IMR-90 (cell line): ENCODE data around the gene CRYBA2. TPM values are rescaled to one million over a fixed set of nuclear protein-coding genes. Genes with fewer than 3 reads are reported as not detected.

Experiments
- ATAC-seq: fragments of 200-7000 bp; cut with Tn5 transposase; 2 replicates; pipeline ENCODE4 v1.9.1; 2020; ENCODE audit warnings: low read depth, mild to moderate bottlenecking, moderate library complexity
- BruUV-seq: library from RNA; stranded (reverse); fragments of 400-500 nt; replicated peaks from 2 replicates; lab custom pipeline; 2021; lab: Mats Ljungman, UMichigan
- CTCF ChIA-PET: fragments of 300-600 bp; formaldehyde crosslinking; extraction: SDS; loops from one replicate; lab custom pipeline; 2021; ENCODE audit warnings: antibody characterized with exemption; lab: Yijun Ruan, JAX
- POLR2A ChIA-PET: fragments of 300-600 bp; sonication (Branson Sonifier 250); formaldehyde crosslinking; loops from one replicate; lab custom pipeline; 2022; ENCODE audit warnings: antibody characterized with exemption; ENCODE audit not compliant: unreplicated experiment; lab: Charles Lee
- DNase-seq: peaks from one replicate; pipeline ENCODE4 v3.0.0; 2013
- H2AFZ ChIP-seq: replicated peaks from 2 replicates; pipeline ENCODE3; 2013; ENCODE audit warnings: low read length, mild to moderate bottlenecking; ENCODE audit not compliant: poor library complexity
- H2AK5ac ChIP-seq: 2 replicates; pipeline ENCODE4 v1.6.1; 2013; ENCODE audit warnings: low read depth, low read length, inconsistent platforms
- H2AK9ac ChIP-seq: replicated peaks from 2 replicates; pipeline ENCODE3; 2013; ENCODE audit warnings: mild to moderate bottlenecking, low read depth, low read length, moderate library complexity; ENCODE audit not compliant: poor library complexity
- H2BK120ac ChIP-seq: 2 replicates; pipeline ENCODE4 v1.6.1; 2013; ENCODE audit warnings: low read depth, low read length, inconsistent platforms
- H2BK15ac ChIP-seq: 3 replicates; pipeline ENCODE4 v1.6.1; 2013; ENCODE audit warnings: low read depth, low read length, inconsistent platforms
- H2BK20ac ChIP-seq: 2 replicates; pipeline ENCODE4 v1.6.1; 2013; ENCODE audit warnings: low read depth, mild to moderate bottlenecking, inconsistent platforms, low read length, moderate library complexity
- H2BK5ac ChIP-seq: 2 replicates; pipeline ENCODE4 v1.6.1; 2013; ENCODE audit warnings: mild to moderate bottlenecking, low read depth, low read length, inconsistent platforms; ENCODE audit not compliant: poor library complexity, severe bottlenecking
- H3K14ac ChIP-seq: replicated peaks from 2 replicates; pipeline ENCODE4 v1.6.1; 2013; ENCODE audit warnings: low read depth, low read length, inconsistent platforms
- H3K18ac ChIP-seq: 2 replicates; pipeline ENCODE4 v1.6.1; 2013; ENCODE audit warnings: low read depth, low read length, control low read depth
- H3K23ac ChIP-seq: 2 replicates; pipeline ENCODE4 v1.6.1; 2013; ENCODE audit warnings: low read depth, low read length, inconsistent platforms
- H3K27ac ChIP-seq: 2 replicates; pipeline ENCODE4 v1.5.1; 2013; ENCODE audit warnings: mild to moderate bottlenecking, control low read depth, low read length; ENCODE audit not compliant: insufficient read depth
- H3K27me3 ChIP-seq: 2 replicates; pipeline ENCODE4 v1.6.1; 2013; ENCODE audit warnings: low read length; ENCODE audit not compliant: control insufficient read depth, insufficient read depth
- H3K36me3 ChIP-seq: 2 replicates; pipeline ENCODE4 v1.6.1; 2013; ENCODE audit warnings: low read length, mixed read lengths; ENCODE audit not compliant: control insufficient read depth, insufficient read depth
- H3K4ac ChIP-seq: 2 replicates; pipeline ENCODE4 v1.6.1; 2013; ENCODE audit warnings: low read depth, low read length, inconsistent platforms
- H3K4me1 ChIP-seq: 2 replicates; pipeline ENCODE4 v1.6.1; 2013; ENCODE audit warnings: low read length, mixed read lengths; ENCODE audit not compliant: control insufficient read depth, insufficient read depth
- H3K4me2 ChIP-seq: 2 replicates; pipeline ENCODE4 v1.6.1; 2013; ENCODE audit warnings: low read depth, mild to moderate bottlenecking, control low read depth, low read length, moderate library complexity
- H3K4me3 ChIP-seq: 2 replicates; pipeline ENCODE4 v1.5.1; 2013; ENCODE audit warnings: low read depth, mild to moderate bottlenecking, control low read depth, low read length, moderate library complexity; ENCODE audit not compliant: insufficient read depth
- H3K56ac ChIP-seq: 2 replicates; pipeline ENCODE4 v1.6.1; 2013; ENCODE audit warnings: low read length, inconsistent platforms; ENCODE audit not compliant: insufficient read depth; ENCODE audit errors: extremely low read depth
- H3K79me1 ChIP-seq, 2 experiments: 2 replicates each; pipeline ENCODE4 v1.6.1; 2013; ENCODE audit warnings: low read length in 2 of 2, inconsistent platforms in 1 of 2, low read depth in 1 of 2
- H3K9ac ChIP-seq: 2 replicates; pipeline ENCODE4 v1.6.1; 2013; ENCODE audit warnings: low read depth, low read length, control low read depth
- H3K9me1 ChIP-seq: 2 replicates; pipeline ENCODE4 v1.6.1; 2013; ENCODE audit warnings: low read length, inconsistent platforms; ENCODE audit not compliant: insufficient read depth
- H3K9me3 ChIP-seq: 2 replicates; pipeline ENCODE4 v1.6.1; 2013; ENCODE audit warnings: low read length; ENCODE audit not compliant: control insufficient read depth, insufficient read depth
- H4K20me1 ChIP-seq: 2 replicates; pipeline ENCODE4 v1.6.1; 2013; ENCODE audit warnings: low read length, inconsistent platforms; ENCODE audit not compliant: insufficient read depth
- H4K5ac ChIP-seq: 2 replicates; pipeline ENCODE4 v1.6.1; 2013; ENCODE audit warnings: mild to moderate bottlenecking, low read depth, low read length, control low read depth
- H4K8ac ChIP-seq, 2 experiments: 2 replicates each; pipeline ENCODE4 v1.6.1; 2013; ENCODE audit warnings: low read depth in 2 of 2, low read length in 2 of 2, control low read depth in 1 of 2, inconsistent platforms in 1 of 2
- H4K91ac ChIP-seq: 2 replicates; pipeline ENCODE4 v1.6.1; 2013; ENCODE audit warnings: low read depth, low read length, inconsistent platforms; ENCODE audit not compliant: insufficient read depth
- CEBPB ChIP-seq: IDR thresholded peaks from 2 replicates; pipeline ENCODE4 v1.6.1; 2012; ENCODE audit warnings: low read depth, low read length, improper control_type of control experiment
- CHD1 ChIP-seq: IDR thresholded peaks from 2 replicates; pipeline ENCODE4 v1.6.1; 2012; ENCODE audit warnings: low read depth, low read length, improper control_type of control experiment
- MXI1 ChIP-seq: IDR thresholded peaks from 2 replicates; pipeline ENCODE4 v1.6.1; 2012; ENCODE audit warnings: low read depth, mild to moderate bottlenecking, low read length, moderate library complexity, borderline replicate concordance
- NFE2L2 ChIP-seq: fragments of 150-350 bp; IDR thresholded peaks from 2 replicates; pipeline ENCODE4 v1.6.1; 2016; ENCODE audit warnings: low read depth, mild to moderate bottlenecking, low read length
- RCOR1 ChIP-seq: IDR thresholded peaks from 2 replicates; pipeline ENCODE4 v1.6.1; 2012; ENCODE audit warnings: mild to moderate bottlenecking, low read length, improper control_type of control experiment; ENCODE audit not compliant: insufficient replicate concordance
- WGBS, 2 experiments: methylation state at CpG; one replicate each; pipeline versions ENCODE4 v1.1.5 to v1.1.7; 2013; ENCODE audit warnings: missing lambda C conversion rate in 2 of 2; ENCODE audit not compliant: insufficient read length in 1 of 2; ENCODE audit errors: extremely low coverage in 2 of 2; 5-methylcytosine and 5-hydroxymethylcytosine counted together
- dilution Hi-C: fragments of 300-500 bp; cut with HindIII; formaldehyde crosslinking; loops from one replicate; pipeline ENCODE4 v1.14.3; 2018; ENCODE audit warnings: low sequenced_read_pairs; ENCODE audit not compliant: unreplicated experiment
- in situ Hi-C: fragments of 300-500 bp; cut with MboI; formaldehyde crosslinking; loops from 3 replicates; pipeline ENCODE4 v1.14.3; 2019; ENCODE audit warnings: low sequenced_read_pairs, inconsistent platforms, mixed read lengths
- intact Hi-C: fragments of 100-400 bp; cut with micrococcal nuclease; formaldehyde crosslinking; loops from 2 replicates; pipeline ENCODE4 v1.10.0; 2022
- polyA plus RNA-seq, 3 experiments: library from polyadenylated mRNA; depleted of rRNA; stranded (reverse); fragments of >200 nt; gene quantifications; 2 replicates each; pipeline ENCODE4 v1.2.3, GENCODE V29; 2012; ENCODE audit warnings: low replicate concordance in 1 of 3
- total RNA-seq: library from RNA; depleted of rRNA; stranded (reverse); fragments of >200 nt; gene quantifications from 2 replicates; pipeline ENCODE4 v1.2.3, GENCODE V29; 2012
- TF ChIP-seq, protein P1 (sequence below): fragments of 150-350 bp; IDR thresholded peaks from 2 replicates; pipeline ENCODE4 v1.6.1; 2017; ENCODE audit warnings: mild to moderate bottlenecking, antibody characterized with exemption, low read length, low read depth
- TF ChIP-seq, protein P2 (sequence below): conservative IDR thresholded peaks from 2 replicates; pipeline ENCODE4 v1.5.1; 2012; ENCODE audit warnings: mild to moderate bottlenecking, low read depth, low read length, improper control_type of control experiment
- TF ChIP-seq, protein P3 (sequence below): fragments of 150-350 bp; IDR thresholded peaks from 2 replicates; pipeline ENCODE4 v1.6.1; 2016; ENCODE audit warnings: low read depth, mild to moderate bottlenecking, low read length, moderate library complexity, borderline replicate concordance

CRYBA2 gene
- total and polyA plus RNA-seq, 2 of the 4 experiments (the other 2 are of a cell fraction) = not detected

DNA sequence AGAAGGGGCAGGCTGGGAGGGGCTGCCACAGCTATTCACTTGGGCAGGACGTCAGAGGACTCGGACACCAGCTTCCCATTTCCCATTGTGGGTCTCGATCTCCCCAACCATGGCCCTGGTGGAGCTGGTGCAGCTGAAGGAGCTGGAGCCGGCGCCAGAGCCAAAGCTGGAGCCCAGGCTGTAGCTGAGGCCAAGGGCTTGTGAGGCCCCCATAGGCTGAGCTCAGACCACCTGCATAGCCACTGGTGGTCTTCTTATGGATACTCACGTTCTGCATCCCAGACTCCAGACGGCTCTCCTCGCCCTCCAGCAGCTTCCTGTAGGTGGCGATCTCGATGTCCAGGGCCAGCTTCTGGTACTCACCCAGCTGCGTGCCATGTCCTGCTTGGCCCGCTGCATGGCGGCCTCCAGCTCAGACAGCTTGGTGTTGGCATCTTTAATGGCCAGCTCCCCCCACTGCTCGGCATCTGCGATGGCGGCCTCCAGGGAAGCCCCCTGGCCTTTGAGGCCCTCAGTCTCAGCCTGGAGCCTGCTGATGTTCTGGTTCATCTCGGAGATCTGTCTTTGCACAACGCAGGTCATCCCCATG, 39.8 kb downstream of the CRYBA2 start:
- Histone ChIP-seq H3K4me3 (no peak overlapping the region), H3K27me3 (peaks cover 58% of the 10 kb centered on the region), H3K23ac (no peak overlapping the region), H3K27ac (no peak overlapping the region), H2BK15ac (no peak overlapping the region), H4K20me1 (no peaks in the 10 kb centered on the region; the same call in 1 of the 2 replicates), H4K8ac (no peak overlapping the region), H2AFZ (no peak overlapping the region), H3K9me3 (no peaks in the 10 kb centered on the region), H2BK120ac (no peak overlapping the region), H3K36me3 (no peaks in the 10 kb centered on the region), H3K79me1 (no peaks in the 10 kb centered on the region), H4K91ac (no peak overlapping the region), H3K18ac (no peak overlapping the region), H3K9ac (no peak overlapping the region), H3K14ac (no peak overlapping the region), H2BK20ac (no peak overlapping the region), H3K4ac (no peak overlapping the region), H2BK5ac (no peak overlapping the region), H2AK9ac (no peak overlapping the region), H2AK5ac (no peak overlapping the region), H3K9me1 (no peaks in the 10 kb centered on the region), H4K5ac (no peak overlapping the region), H3K56ac (no peak overlapping the region), H3K4me2 (no peak overlapping the region), H3K4me1 (no peaks in the 10 kb centered on the region)
- DNase-seq (no peak), ATAC-seq (no peak)
- ChIA-PET POLR2A (no interaction called here), CTCF (interaction anchor here (1.0 kb wide), 1 partner anchor 27 kb away, joined by 4 read pairs; no protein-coding TSS in a partner anchor)
- intact Hi-C loops (no loop called here), in situ Hi-C loops (no loop called here), dilution Hi-C loops (no loop called here)
- 59% methylated on average over 13 of the region's 18 CpGs; no CpG with 5 or more reads in 1 of the 2 experiments for WGBS, 2 experiments
- no TSS peak for BruUV-seq
- TF ChIP-seq CEBPB (no peak), CHD1 (no peak), RCOR1 (no peak), MXI1 (no peak), NFE2L2 (no peak)
- TF ChIP-seq, protein P1, sequence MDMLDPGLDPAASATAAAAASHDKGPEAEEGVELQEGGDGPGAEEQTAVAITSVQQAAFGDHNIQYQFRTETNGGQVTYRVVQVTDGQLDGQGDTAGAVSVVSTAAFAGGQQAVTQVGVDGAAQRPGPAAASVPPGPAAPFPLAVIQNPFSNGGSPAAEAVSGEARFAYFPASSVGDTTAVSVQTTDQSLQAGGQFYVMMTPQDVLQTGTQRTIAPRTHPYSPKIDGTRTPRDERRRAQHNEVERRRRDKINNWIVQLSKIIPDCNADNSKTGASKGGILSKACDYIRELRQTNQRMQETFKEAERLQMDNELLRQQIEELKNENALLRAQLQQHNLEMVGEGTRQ = no peak
- TF ChIP-seq, protein P2, sequence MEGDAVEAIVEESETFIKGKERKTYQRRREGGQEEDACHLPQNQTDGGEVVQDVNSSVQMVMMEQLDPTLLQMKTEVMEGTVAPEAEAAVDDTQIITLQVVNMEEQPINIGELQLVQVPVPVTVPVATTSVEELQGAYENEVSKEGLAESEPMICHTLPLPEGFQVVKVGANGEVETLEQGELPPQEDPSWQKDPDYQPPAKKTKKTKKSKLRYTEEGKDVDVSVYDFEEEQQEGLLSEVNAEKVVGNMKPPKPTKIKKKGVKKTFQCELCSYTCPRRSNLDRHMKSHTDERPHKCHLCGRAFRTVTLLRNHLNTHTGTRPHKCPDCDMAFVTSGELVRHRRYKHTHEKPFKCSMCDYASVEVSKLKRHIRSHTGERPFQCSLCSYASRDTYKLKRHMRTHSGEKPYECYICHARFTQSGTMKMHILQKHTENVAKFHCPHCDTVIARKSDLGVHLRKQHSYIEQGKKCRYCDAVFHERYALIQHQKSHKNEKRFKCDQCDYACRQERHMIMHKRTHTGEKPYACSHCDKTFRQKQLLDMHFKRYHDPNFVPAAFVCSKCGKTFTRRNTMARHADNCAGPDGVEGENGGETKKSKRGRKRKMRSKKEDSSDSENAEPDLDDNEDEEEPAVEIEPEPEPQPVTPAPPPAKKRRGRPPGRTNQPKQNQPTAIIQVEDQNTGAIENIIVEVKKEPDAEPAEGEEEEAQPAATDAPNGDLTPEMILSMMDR = no peak
- TF ChIP-seq, protein P3, sequence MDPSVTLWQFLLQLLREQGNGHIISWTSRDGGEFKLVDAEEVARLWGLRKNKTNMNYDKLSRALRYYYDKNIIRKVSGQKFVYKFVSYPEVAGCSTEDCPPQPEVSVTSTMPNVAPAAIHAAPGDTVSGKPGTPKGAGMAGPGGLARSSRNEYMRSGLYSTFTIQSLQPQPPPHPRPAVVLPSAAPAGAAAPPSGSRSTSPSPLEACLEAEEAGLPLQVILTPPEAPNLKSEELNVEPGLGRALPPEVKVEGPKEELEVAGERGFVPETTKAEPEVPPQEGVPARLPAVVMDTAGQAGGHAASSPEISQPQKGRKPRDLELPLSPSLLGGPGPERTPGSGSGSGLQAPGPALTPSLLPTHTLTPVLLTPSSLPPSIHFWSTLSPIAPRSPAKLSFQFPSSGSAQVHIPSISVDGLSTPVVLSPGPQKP = no peak
